Lung (tissue), 12 donors: ENCODE data around the gene CLIC4. TPM values are rescaled to one million over a fixed set of nuclear protein-coding genes. Genes with fewer than 3 reads are reported as not detected.
A peak's percentile ranks its signal among the peaks of the same experiment; 100 is the strongest.

ENCODE experiments used
- ATAC-seq: fragments of 200-7000 bp; cut with Tn5 transposase; one replicate; pipeline ENCODE4 v1.9.1; 2020; ENCODE audit warnings: moderate number of reproducible peaks; ENCODE audit not compliant: insufficient read depth, low FRiP score
- DNase-seq, 3 donors: peaks; one replicate each; pipeline ENCODE4 v3.0.0-alpha.2; 2013 to 2017
- H3K27ac ChIP-seq, 2 donors: one replicate each; pipeline ENCODE4 v1.5.1; 2013; ENCODE audit warnings: mild to moderate bottlenecking in 2 of 2, moderate library complexity in 2 of 2, control low read depth in 1 of 2, inconsistent platforms in 1 of 2, low read depth in 1 of 2, low read length in 1 of 2
- H3K27me3 ChIP-seq, 3 donors: one replicate each; pipeline ENCODE4 v1.5.1; 2013; ENCODE audit warnings: low read length in 2 of 3; ENCODE audit not compliant: control insufficient read depth in 3 of 3, insufficient read depth in 3 of 3
- H3K36me3 ChIP-seq, 4 donors: one replicate each; pipeline ENCODE4 v1.5.1; 2013; ENCODE audit warnings: low read length in 4 of 4, mild to moderate bottlenecking in 1 of 4, moderate library complexity in 1 of 4; ENCODE audit not compliant: control insufficient read depth in 4 of 4, insufficient read depth in 4 of 4
- H3K4me1 ChIP-seq, 5 donors: one replicate each; pipeline ENCODE4 v1.5.1; 2013; ENCODE audit warnings: low read length in 5 of 5, mild to moderate bottlenecking in 2 of 5, moderate library complexity in 1 of 5; ENCODE audit not compliant: control insufficient read depth in 5 of 5, insufficient read depth in 5 of 5
- H3K4me3 ChIP-seq: one replicate; pipeline ENCODE4 v1.5.1; 2013; ENCODE audit warnings: mild to moderate bottlenecking, control low read depth, moderate library complexity
- H3K9ac ChIP-seq, 2 donors: one replicate each; pipeline ENCODE4 v1.5.1; 2013; ENCODE audit warnings: low read length in 2 of 2, control low read depth in 1 of 2; ENCODE audit not compliant: insufficient read depth in 1 of 2
- H3K9me3 ChIP-seq, 4 donors: one replicate each; pipeline ENCODE4 v1.5.1; 2013; ENCODE audit warnings: low read length in 3 of 4, mild to moderate bottlenecking in 1 of 4, moderate library complexity in 1 of 4; ENCODE audit not compliant: control insufficient read depth in 4 of 4, insufficient read depth in 3 of 4
- CTCF ChIP-seq: IDR thresholded peaks from 2 replicates; pipeline ENCODE4 v1.5.1; 2012; ENCODE audit warnings: mild to moderate bottlenecking; ENCODE audit errors: control extremely low read depth, extremely low read depth
- WGBS, 2 donors: extraction: QIAGEN DNeasy Blood & Tissue Kit; methylation state at CpG; one replicate each; pipeline ENCODE4 v1.1.7; 2013; 5-methylcytosine and 5-hydroxymethylcytosine counted together
- polyA plus RNA-seq, 2 donors: library from polyadenylated mRNA; stranded (reverse); fragments of 200-250 nt; gene quantifications; one replicate each; pipeline ENCODE4 v1.2.1, GENCODE V29; 2013
- total RNA-seq, 2 donors: library from RNA; depleted of rRNA in 1 of 2; stranded (reverse); fragments of >200 nt in 1 of 2; gene quantifications; one replicate each; pipeline ENCODE4 v1.2.1, GENCODE V29; 2014 to 2021
- donor health status: control.
- donor health status: control.
- donor health status: Bipolar disorder and iron deficiency.
- donor health status: healthy.
- donor health status: DM: yes; HTN: yes; CAD: no.

CLIC4 gene
- total and polyA plus RNA-seq, 4 donors = 52.0 to 236 (median 166) TPM

GRCh38 chr1:24765308-24765988 lies 20.2 kb downstream of the CLIC4 start:
- Histone ChIP-seq H3K36me3 (no peaks in the 10 kb centered on the region), H3K9me3 (no peaks in the 10 kb centered on the region), H3K27ac (no peak overlapping the region), H3K9ac (no peak overlapping the region), H3K4me1 (peaks cover 4 to 49% (median 9%) of the 10 kb centered on the region in 5 donors), H3K4me3 (no peak overlapping the region), H3K27me3 (no peaks in the 10 kb centered on the region)
- no peak for TF ChIP-seq CTCF
- ATAC-seq (no peak), DNase-seq (peak in 1 of 3 donors; percentile 29)
- WGBS, 2 donors = 52 to 62% methylated on average over 8 of the region's 8 CpGs

GRCh38 chr1:24767351-24767750 lies 22.1 kb downstream of the CLIC4 start:
- ATAC-seq (no peak), DNase-seq (no peak)
- H3K4me3 ChIP-seq = no peak overlapping the region
- no peaks in the 10 kb centered on the region for H3K9me3 ChIP-seq
- H3K36me3 ChIP-seq = no peaks in the 10 kb centered on the region
- no peak overlapping the region for H3K9ac ChIP-seq
- TF ChIP-seq CTCF = no peak
- 95 to 100% methylated on average over 1 of the region's 1 CpG for WGBS, 2 donors
- no peaks in the 10 kb centered on the region for H3K27me3 ChIP-seq
- H3K4me1 ChIP-seq = peaks cover 4 to 37% (median 12%) of the 10 kb centered on the region in 5 donors
- H3K27ac ChIP-seq = no peak overlapping the region

GRCh38 chr1:24768873-24769605 lies 23.8 kb downstream of the CLIC4 start:
- Histone ChIP-seq H3K27me3 (no peaks in the 10 kb centered on the region), H3K4me3 (no peak overlapping the region), H3K4me1 (peaks cover 4 to 27% (median 12%) of the 10 kb centered on the region in 5 donors), H3K9me3 (no peaks in the 10 kb centered on the region), H3K9ac (peak overlapping the region in 1 of 2 donors; percentile 58), H3K27ac (no peak overlapping the region), H3K36me3 (no peaks in the 10 kb centered on the region)
- no peak for TF ChIP-seq CTCF
- WGBS, 2 donors = 63 to 66% methylated on average over 4 of the region's 4 CpGs
- ATAC-seq (no peak), DNase-seq (no peak)
